RWPE1 (cell line): ENCODE measurements around the gene DYRK2.

Experiments
- CTCF ChIA-PET: fragments of 350-600 bp; sonication (Branson Sonifier 250); formaldehyde crosslinking; extraction: SDS; loops from one replicate; lab custom pipeline; 2021; lab: Yijun Ruan, JAX
- POLR2A ChIA-PET: fragments of 400-600 bp; formaldehyde crosslinking; extraction: SDS; loops from one replicate; lab custom pipeline; 2020; ENCODE audit warnings: antibody characterized with exemption; ENCODE audit not compliant: low non-redundant PET; lab: Yijun Ruan, JAX
- DNase-seq: peaks from one replicate; pipeline ENCODE4 v3.0.0; 2012; ENCODE audit warnings: low spot score
- H3K27ac ChIP-seq: fragments of 450-650 bp; 2 replicates; pipeline ENCODE4 v1.5.1; 2017
- TF ChIP-seq, protein P1 (sequence below): fragments of 450-650 bp; conservative IDR thresholded peaks from 2 replicates; pipeline ENCODE4 v1.5.1; 2017; ENCODE audit warnings: low read depth, mild to moderate bottlenecking

DYRK2 gene

DNA sequence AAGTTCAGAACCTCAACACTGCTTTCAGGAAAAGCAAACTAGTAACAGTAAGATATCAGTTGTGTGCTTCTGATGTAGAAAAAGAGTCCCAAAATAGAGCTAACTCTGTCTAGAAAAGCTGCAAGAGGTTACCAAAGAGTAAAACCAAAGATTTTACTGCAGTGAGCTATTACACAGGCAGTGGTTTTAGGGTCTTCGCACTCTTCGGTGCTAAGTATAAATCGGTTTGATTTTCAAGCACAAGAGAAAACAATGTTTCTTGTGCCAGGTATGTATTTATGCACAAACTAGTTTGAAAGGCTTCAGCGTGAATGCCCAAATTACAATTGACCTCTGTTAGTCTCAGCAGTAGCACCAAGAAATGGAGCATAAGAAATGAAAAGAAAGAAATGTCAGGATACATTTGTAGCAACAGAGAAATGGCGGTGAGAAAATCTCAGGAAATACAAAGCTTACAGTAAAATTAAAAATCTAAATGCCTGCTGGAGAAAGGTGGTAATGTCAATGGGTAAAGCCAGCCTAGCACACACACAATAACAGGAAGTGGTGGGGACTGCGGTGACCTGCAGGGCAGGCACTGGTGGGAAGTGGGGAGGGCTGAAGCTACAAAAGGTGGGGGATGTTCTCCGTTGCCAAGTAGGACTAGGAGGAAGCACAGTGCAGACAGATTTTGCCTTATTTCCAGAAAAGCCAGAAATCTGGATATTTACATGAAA is 18.0 kb upstream of the DYRK2 start:
- H3K27ac ChIP-seq = no peak overlapping the region
- CTCF ChIA-PET = interaction anchor here (0.7 kb wide), 2 partner anchors 17 to 737 kb away, joined by 3 read pairs; no protein-coding TSS in a partner anchor
- TF ChIP-seq, protein P1, sequence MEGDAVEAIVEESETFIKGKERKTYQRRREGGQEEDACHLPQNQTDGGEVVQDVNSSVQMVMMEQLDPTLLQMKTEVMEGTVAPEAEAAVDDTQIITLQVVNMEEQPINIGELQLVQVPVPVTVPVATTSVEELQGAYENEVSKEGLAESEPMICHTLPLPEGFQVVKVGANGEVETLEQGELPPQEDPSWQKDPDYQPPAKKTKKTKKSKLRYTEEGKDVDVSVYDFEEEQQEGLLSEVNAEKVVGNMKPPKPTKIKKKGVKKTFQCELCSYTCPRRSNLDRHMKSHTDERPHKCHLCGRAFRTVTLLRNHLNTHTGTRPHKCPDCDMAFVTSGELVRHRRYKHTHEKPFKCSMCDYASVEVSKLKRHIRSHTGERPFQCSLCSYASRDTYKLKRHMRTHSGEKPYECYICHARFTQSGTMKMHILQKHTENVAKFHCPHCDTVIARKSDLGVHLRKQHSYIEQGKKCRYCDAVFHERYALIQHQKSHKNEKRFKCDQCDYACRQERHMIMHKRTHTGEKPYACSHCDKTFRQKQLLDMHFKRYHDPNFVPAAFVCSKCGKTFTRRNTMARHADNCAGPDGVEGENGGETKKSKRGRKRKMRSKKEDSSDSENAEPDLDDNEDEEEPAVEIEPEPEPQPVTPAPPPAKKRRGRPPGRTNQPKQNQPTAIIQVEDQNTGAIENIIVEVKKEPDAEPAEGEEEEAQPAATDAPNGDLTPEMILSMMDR = no peak
- no peak for DNase-seq
- POLR2A ChIA-PET = no interaction called here

DNA sequence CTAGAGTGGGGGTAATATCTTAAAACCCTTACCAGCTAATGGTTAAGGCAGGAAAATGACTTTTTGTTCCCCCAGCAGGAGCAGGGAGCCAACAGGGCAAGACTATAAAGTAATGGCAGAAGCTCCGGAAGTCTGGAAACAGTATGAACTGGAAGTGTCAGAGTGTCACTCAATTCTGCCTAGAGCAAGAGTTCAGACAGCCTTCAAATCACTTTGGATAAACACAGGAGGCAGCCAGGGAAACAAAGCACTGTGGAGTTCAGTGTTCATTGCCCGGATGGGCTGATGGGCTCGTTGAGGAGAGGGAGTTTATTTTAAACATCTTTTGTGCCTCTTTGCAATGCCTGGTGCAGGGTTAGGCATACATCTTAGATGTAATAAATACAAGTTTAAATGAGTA is 16.5 kb upstream of the DYRK2 start:
- TF ChIP-seq, protein P1 = no peak
- DNase-seq = no peak
- ChIA-PET POLR2A (no interaction called here), CTCF (no interaction called here)
- no peak overlapping the region for H3K27ac ChIP-seq

DNA sequence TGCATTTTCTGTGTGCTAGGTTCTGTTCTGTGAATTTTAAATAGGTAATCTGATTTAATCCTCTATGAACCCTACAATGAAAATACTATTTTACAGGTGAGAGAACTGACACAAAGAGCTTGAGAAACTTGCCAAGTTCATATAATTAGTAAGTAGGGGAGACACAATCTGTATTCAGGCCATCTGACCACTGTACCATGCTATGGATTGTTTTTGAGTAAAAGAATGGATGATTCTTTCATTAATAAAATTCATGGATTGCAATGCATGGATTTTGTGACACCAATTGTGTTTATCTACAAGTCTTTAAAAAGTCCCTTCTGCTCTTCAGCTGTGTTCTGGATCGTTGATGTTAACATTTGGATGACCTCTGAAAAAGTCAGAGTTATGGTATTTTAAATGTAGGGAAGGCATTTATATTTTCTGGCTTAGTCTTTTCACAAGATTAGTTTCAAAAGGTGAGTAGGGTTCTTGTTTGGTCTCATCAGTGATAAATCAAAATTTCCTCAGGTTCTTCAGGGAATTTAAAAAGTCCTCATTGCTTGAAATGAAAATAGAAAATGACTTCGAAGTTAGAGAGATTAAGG is 15.4 kb upstream of the DYRK2 start:
- ChIA-PET POLR2A (no interaction called here), CTCF (no interaction called here)
- TF ChIP-seq, protein P1 = no peak
- no peak for DNase-seq
- no peak overlapping the region for H3K27ac ChIP-seq

DNA sequence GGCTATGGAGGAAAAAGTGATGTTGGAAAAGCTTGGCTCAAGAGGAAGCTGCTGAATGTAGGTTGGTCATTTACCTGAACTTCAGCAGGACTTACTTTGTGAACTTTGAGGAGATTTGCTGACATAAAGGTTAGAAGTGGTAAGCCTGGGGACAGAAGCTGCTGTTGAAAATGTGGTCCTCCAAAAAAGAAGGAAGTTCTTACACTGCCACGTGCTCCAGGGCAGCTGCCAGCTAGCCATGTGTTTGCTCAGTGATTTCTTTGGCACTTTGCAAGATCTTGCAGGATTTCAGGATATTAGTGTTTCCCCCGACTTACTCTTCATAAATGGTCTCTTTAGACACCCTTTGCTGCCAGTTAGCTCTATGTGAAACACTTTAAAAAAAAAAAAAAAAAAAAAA is 14.8 kb upstream of the DYRK2 start:
- H3K27ac ChIP-seq = no peak overlapping the region
- CTCF ChIA-PET = no interaction called here
- no peak for DNase-seq
- TF ChIP-seq, protein P1 = no peak
- POLR2A ChIA-PET = no interaction called here

DNA sequence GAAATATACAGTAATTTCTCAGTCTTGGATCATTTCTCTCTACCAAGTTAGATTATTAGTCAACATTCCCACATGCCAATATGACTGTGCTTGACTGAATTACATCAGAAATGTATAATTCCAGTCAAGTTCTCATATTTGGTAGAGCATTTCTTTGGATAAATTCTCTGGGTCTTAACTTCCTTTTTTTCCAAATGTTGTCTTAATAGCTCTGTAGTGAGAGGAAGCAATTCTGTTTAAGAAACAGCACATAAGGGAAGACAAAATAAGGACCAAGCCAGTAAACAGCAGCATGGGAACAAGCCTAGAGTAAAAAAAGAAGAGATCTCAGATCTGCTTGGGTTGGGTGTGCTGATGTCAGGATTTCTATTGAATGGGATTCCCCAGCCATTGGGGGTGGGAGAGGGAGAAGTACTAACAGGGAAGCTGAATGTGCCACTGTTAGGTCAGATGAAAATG is 14.2 kb upstream of the DYRK2 start:
- no peak for DNase-seq
- H3K27ac ChIP-seq = no peak overlapping the region
- ChIA-PET POLR2A (no interaction called here), CTCF (interaction anchor here (0.6 kb wide), 1 partner anchor 321 kb away, joined by 5 read pairs; no protein-coding TSS in a partner anchor)
- TF ChIP-seq, protein P1 = no peak

DNA sequence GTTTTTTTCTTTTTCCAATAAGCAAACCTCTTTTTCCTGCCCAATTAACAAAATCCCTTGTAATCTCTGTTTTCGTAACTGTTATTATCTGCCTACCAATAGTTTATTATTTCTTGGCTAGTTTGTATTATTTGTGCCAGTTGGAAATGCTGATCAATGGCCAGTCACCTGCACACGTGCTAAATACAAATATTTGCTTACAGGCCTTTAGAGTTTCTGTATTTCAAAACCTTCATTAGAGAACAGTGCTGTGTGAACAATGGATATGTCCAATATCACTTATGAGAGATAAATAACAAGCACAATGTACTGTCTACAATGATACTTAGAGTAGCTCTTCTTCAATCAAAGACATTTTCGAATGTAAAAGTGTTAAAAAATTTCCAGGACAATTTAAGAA is 10.8 kb upstream of the DYRK2 start:
- no peak for DNase-seq
- no peak overlapping the region for H3K27ac ChIP-seq
- ChIA-PET POLR2A (no interaction called here), CTCF (interaction anchor here (1.0 kb wide), 1 partner anchor 33 kb away, joined by 4 read pairs; no protein-coding TSS in a partner anchor)
- TF ChIP-seq, protein P1 = no peak
